GM12892 (cell line): ENCODE results near the gene FARP1.

ENCODE experiments used
- POLR2A ChIP-seq: IDR thresholded peaks from 2 replicates; pipeline ENCODE4 v1.6.1; 2011; ENCODE audit warnings: low read depth, low read length, control low read depth
- POLR2AphosphoS5 ChIP-seq: IDR thresholded peaks from 2 replicates; pipeline ENCODE4 v1.6.1; 2011; ENCODE audit warnings: low read depth, low read length, control low read depth
- TAF1 ChIP-seq: IDR thresholded peaks from 2 replicates; pipeline ENCODE4 v1.6.1; 2011; ENCODE audit warnings: low read depth, mild to moderate bottlenecking, control low read depth, low read length, borderline replicate concordance

DNA sequence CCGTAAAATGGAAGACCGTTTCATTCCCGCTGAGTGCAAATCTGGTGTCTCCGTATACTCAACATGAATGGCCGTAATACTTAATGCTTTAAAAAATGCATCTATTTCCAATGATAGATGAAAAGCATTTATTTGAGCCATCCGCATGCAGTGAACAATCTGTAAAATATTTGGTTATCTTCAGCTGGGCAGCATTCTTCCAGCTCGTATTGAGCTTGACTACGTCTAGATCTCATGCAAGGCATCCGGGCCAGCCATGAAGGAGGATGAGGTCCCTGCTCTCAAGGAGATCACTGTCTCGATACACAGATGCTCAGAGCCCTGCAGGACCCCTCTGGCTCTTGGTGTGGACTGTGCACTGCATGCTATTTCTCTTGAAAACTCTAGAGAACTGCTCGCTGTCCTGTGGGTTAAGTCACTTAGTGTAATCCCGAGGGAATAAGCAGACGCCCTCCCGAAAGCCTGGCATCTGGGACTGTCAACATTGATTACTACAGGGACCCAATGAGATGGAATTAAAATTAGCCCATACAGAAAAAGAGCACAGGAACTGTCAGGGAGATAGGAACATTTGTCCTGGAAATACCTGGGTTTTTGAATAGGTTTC lies 146.5 kb downstream of the FARP1 start:
- no peak for TF ChIP-seq POLR2A
- no peak for TF ChIP-seq POLR2AphosphoS5
- TF ChIP-seq TAF1, result no peak
